ENCODE results near the gene SLC27A5.

DNA sequence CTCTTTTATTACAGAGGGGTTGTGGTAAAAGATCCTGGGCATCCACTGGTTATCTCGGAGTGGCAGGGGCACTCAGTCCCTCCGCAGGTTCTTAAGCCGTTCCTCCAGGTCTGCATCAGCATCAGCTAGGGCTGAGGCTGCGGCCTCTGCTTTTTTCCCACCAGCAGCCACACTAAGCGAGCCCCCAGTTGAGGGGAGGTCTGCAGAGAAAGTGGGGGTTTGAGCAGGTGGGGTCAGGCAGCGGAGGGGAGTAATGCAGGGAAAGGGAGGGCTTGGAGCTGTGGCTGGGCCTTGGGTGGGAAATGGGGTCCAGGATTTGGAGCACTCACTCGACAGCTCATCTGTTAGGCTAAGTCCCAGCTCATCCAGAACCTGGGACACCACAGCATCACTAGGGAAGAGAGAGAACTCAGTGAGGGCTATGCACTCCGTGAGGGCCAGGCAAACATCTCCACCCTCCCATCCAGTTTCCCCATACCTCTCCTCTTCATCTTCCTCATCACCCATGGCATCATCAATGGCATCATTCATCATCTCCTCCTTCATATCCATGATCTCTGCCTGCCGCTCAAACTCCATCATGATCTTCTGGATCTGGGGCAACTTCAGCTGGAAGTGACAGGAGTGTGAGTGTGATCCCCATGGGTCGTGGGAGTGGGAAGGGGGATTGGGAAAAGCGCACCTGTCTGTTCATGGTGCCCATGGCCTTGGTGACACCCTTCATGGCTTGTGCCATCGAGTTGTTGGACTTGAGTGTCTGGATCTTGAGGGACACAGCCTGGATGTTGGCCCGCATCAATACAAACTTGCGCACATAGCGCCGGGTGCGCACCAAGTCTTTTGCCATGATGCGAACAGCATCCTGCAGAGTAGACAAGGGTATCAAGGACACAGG, 40.0 kb upstream of the SLC27A5 start:
- TF ChIP-seq, protein P1, sequence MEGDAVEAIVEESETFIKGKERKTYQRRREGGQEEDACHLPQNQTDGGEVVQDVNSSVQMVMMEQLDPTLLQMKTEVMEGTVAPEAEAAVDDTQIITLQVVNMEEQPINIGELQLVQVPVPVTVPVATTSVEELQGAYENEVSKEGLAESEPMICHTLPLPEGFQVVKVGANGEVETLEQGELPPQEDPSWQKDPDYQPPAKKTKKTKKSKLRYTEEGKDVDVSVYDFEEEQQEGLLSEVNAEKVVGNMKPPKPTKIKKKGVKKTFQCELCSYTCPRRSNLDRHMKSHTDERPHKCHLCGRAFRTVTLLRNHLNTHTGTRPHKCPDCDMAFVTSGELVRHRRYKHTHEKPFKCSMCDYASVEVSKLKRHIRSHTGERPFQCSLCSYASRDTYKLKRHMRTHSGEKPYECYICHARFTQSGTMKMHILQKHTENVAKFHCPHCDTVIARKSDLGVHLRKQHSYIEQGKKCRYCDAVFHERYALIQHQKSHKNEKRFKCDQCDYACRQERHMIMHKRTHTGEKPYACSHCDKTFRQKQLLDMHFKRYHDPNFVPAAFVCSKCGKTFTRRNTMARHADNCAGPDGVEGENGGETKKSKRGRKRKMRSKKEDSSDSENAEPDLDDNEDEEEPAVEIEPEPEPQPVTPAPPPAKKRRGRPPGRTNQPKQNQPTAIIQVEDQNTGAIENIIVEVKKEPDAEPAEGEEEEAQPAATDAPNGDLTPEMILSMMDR (conservative IDR thresholded peaks at IDR 0.05 in 1 of 2, IDR thresholded peaks at IDR 0.05 in 1 of 2; ENCODE audit: extremely low read depth in 1 of 2, insufficient read depth in 1 of 2, low read depth in 1 of 2, low read length in 2 of 2): no peak
- no peak for TF ChIP-seq EZH2 (IDR thresholded peaks at IDR 0.05; ENCODE audit: borderline replicate concordance, low read length)

Measured in mammary epithelial cell (primary cell).